SK-N-SH (cell line): Measurements from ENCODE around the gene DENND1A. TPM values are rescaled to one million over a fixed set of nuclear protein-coding genes. Genes with fewer than 3 reads are reported as not detected.

Experiments
- CTCF ChIA-PET: fragments of 300-600, 350-600 bp; formaldehyde crosslinking; extraction: SDS; loops from one replicate; lab custom pipeline; 2021; lab: Yijun Ruan, JAX
- POLR2A ChIA-PET: fragments of 350-600 bp; sonication (Branson Sonifier 250); formaldehyde crosslinking; extraction: SDS; loops from one replicate; lab custom pipeline; 2020; ENCODE audit warnings: antibody characterized with exemption, inconsistent platforms; lab: Yijun Ruan, JAX
- DNase-seq: peaks from one replicate; pipeline ENCODE4 v3.0.0; 2012
- H2AFZ ChIP-seq: fragments of 200-600 bp; sonication (generic); 2 replicates; pipeline ENCODE4 v1.8.1; 2016; ENCODE audit warnings: antibody characterized with exemption, mild to moderate bottlenecking, low read depth
- H3F3A ChIP-seq: fragments of 200-600 bp; sonication (generic); replicated peaks from 2 replicates; pipeline ENCODE3; 2016; ENCODE audit warnings: antibody characterized with exemption, mild to moderate bottlenecking; ENCODE audit not compliant: insufficient read depth
- H3K27ac ChIP-seq, 2 experiments: fragments of 200-500 bp in 1 of 2; fragments of 200-600 bp in 1 of 2; sonication (Bioruptor generic) in 1 of 2; sonication (generic), shearing (Covaris generic) in 1 of 2; 2 replicates each; pipeline versions ENCODE4 v1.5.1 to v1.6.1; 2014 to 2016; ENCODE audit warnings: low read depth in 2 of 2, inconsistent platforms in 1 of 2, low read length in 1 of 2, mild to moderate bottlenecking in 1 of 2, mixed read lengths in 1 of 2
- H3K27me3 ChIP-seq: fragments of 200-600 bp; sonication (generic), shearing (Covaris generic); 2 replicates; pipeline ENCODE4 v1.6.1; 2016; ENCODE audit warnings: mixed run types; ENCODE audit not compliant: insufficient read depth
- H3K36me3 ChIP-seq, 2 experiments: fragments of 200-500 bp in 1 of 2; fragments of 200-600 bp in 1 of 2; sonication (Bioruptor generic) in 1 of 2; sonication (generic) in 1 of 2; replicated peaks in 1 of 2; 2 replicates each; pipeline versions ENCODE3 to v1.5.1; 2014 to 2016; ENCODE audit warnings: low read length in 1 of 2, mild to moderate bottlenecking in 1 of 2; ENCODE audit not compliant: insufficient read depth in 2 of 2, control insufficient read depth in 1 of 2
- H3K4me1 ChIP-seq, 2 experiments: fragments of 200-500 bp in 1 of 2; fragments of 200-600 bp in 1 of 2; sonication (Bioruptor generic) in 1 of 2; sonication (generic), shearing (Covaris generic) in 1 of 2; 2 replicates each; pipeline versions ENCODE4 v1.5.1 to v1.6.1; 2014 to 2016; ENCODE audit warnings: low read depth in 1 of 2, low read length in 1 of 2, mixed run types in 1 of 2; ENCODE audit not compliant: insufficient read depth in 2 of 2, control insufficient read depth in 1 of 2
- H3K4me2 ChIP-seq: fragments of 200-600 bp; sonication (generic), shearing (Covaris generic); 2 replicates; pipeline ENCODE4 v1.6.1; 2017; ENCODE audit warnings: mixed run types
- H3K4me3 ChIP-seq, 2 experiments: fragments of 200-500 bp in 1 of 2; fragments of 200-600 bp in 1 of 2; sonication (Bioruptor generic) in 1 of 2; sonication (generic), shearing (Covaris generic) in 1 of 2; 2 replicates each; pipeline versions ENCODE4 v1.5.1 to v1.8.1; 2014 to 2016; ENCODE audit warnings: low read depth in 2 of 2, inconsistent platforms in 1 of 2, low read length in 1 of 2, mild to moderate bottlenecking in 1 of 2, mixed read lengths in 1 of 2, moderate library complexity in 1 of 2
- H3K79me2 ChIP-seq: fragments of 200-600 bp; sonication (generic); 2 replicates; pipeline ENCODE4 v1.8.1; 2017; ENCODE audit warnings: mild to moderate bottlenecking; ENCODE audit not compliant: insufficient read depth
- H3K9ac ChIP-seq: fragments of 200-600 bp; sonication (generic); 2 replicates; pipeline ENCODE4 v1.6.1; 2017; ENCODE audit warnings: mixed run types
- H3K9me2 ChIP-seq: fragments of 200-600 bp; sonication (generic); 2 replicates; pipeline ENCODE4 v1.6.1; 2017; ENCODE audit warnings: mixed run types
- H3K9me3 ChIP-seq: fragments of 200-600 bp; sonication (generic); 2 replicates; pipeline ENCODE4 v1.6.1; 2017; ENCODE audit warnings: mixed run types, mild to moderate bottlenecking, moderate library complexity
- H4K20me1 ChIP-seq: fragments of 200-600 bp; sonication (generic); 2 replicates; pipeline ENCODE4 v1.6.1; 2017; ENCODE audit warnings: mild to moderate bottlenecking, mixed run types; ENCODE audit not compliant: insufficient read depth
- CHD2 ChIP-seq: fragments of 150-350 bp; IDR thresholded peaks from 2 replicates; pipeline ENCODE4 v1.6.1; 2018; ENCODE audit warnings: low read length; ENCODE audit not compliant: partially characterized antibody
- FOXJ3 ChIP-seq: sonication (generic); formaldehyde crosslinking; IDR thresholded peaks from 2 replicates; pipeline ENCODE4 v1.5.1; 2020; ENCODE audit warnings: mild to moderate bottlenecking, missing genetic modification reagents
- GABPA ChIP-seq: IDR thresholded peaks from 2 replicates; pipeline ENCODE4 v1.4.0; 2012; ENCODE audit warnings: low read depth, mild to moderate bottlenecking
- GATA2 ChIP-seq: sonication (generic); formaldehyde crosslinking; IDR thresholded peaks from 2 replicates; pipeline ENCODE4 v1.5.0; 2020; ENCODE audit warnings: mild to moderate bottlenecking, missing genetic modification reagents
- MAX ChIP-seq: IDR thresholded peaks from 2 replicates; pipeline ENCODE4 v1.4.0; 2012; ENCODE audit warnings: low read depth
- MXI1 ChIP-seq: IDR thresholded peaks from 2 replicates; pipeline ENCODE4 v1.6.1; 2012; ENCODE audit warnings: mild to moderate bottlenecking, low read depth, low read length, improper control_type of control experiment
- POLR2AphosphoS5 ChIP-seq: IDR thresholded peaks from 2 replicates; pipeline ENCODE4 v1.6.1; 2012; ENCODE audit warnings: low read depth, low read length
- RAD21 ChIP-seq: IDR thresholded peaks from 2 replicates; pipeline ENCODE4 v1.6.1; 2012; ENCODE audit warnings: mild to moderate bottlenecking, low read length
- RFX5 ChIP-seq: IDR thresholded peaks from 2 replicates; pipeline ENCODE4 v1.6.1; 2012; ENCODE audit warnings: mild to moderate bottlenecking, improper control_type of control experiment, low read length
- RXRA ChIP-seq: IDR thresholded peaks from 2 replicates; pipeline ENCODE4 v1.4.0; 2012; ENCODE audit warnings: low read depth, mild to moderate bottlenecking, borderline replicate concordance
- SIN3A ChIP-seq: IDR thresholded peaks from 2 replicates; pipeline ENCODE4 v1.6.1; 2012; ENCODE audit warnings: low read depth, mild to moderate bottlenecking, low read length, moderate library complexity, borderline replicate concordance
- TAF1 ChIP-seq: IDR thresholded peaks from 2 replicates; pipeline ENCODE4 v1.6.1; 2012; ENCODE audit warnings: low read depth, mild to moderate bottlenecking, low read length, moderate library complexity, borderline replicate concordance
- TCF12 ChIP-seq: IDR thresholded peaks from 2 replicates; pipeline ENCODE4 v1.4.0; 2012
- USF2 ChIP-seq: fragments of 150-350 bp; IDR thresholded peaks from 2 replicates; pipeline ENCODE4 v1.6.1; 2017; ENCODE audit warnings: antibody characterized with exemption, low read length, low read depth, borderline replicate concordance
- YY1 ChIP-seq: IDR thresholded peaks from 2 replicates; pipeline ENCODE4 v1.4.0; 2012; ENCODE audit warnings: low read depth, mild to moderate bottlenecking
- WGBS: methylation state at CpG from one replicate; pipeline ENCODE4 v1.1.6; 2017; ENCODE audit warnings: low lambda C conversion rate; 5-methylcytosine and 5-hydroxymethylcytosine counted together
- polyA plus RNA-seq, 3 experiments: library from polyadenylated mRNA; depleted of rRNA; stranded (reverse); fragments of >200 nt; gene quantifications; 2 replicates each; pipeline ENCODE4 v1.2.3, GENCODE V29; 2012
- TF ChIP-seq, protein P1 (sequence below): IDR thresholded peaks from 2 replicates; pipeline ENCODE4; 2012
- TF ChIP-seq, protein P2 (sequence below): fragments of 200-600 bp; sonication (generic); IDR thresholded peaks from 2 replicates; pipeline ENCODE4 v1.6.1; 2017; ENCODE audit warnings: antibody characterized with exemption, mild to moderate bottlenecking, moderate library complexity
- TF ChIP-seq, protein P3 (sequence below): fragments of 150-350 bp; IDR thresholded peaks from 2 replicates; pipeline ENCODE4 v1.6.1; 2016; ENCODE audit warnings: mild to moderate bottlenecking, low read depth, low read length
- TF ChIP-seq, protein P4 (sequence below): IDR thresholded peaks from 2 replicates; pipeline ENCODE4 v1.4.0; 2012; ENCODE audit warnings: low read depth, borderline replicate concordance

Gene DENND1A
- polyA plus RNA-seq, 1 of the 3 experiments (the other 2 are of a cell fraction): 25.4 TPM

GRCh38 chr9:123552530-123552929, 377.4 kb downstream of the DENND1A start:
- CTCF ChIA-PET: interaction anchor here (1.1 to 1.8 kb wide), 3 partner anchors 9 to 488 kb away, joined by 4 to 6 read pairs (median 5); no protein-coding TSS in a partner anchor
- Histone ChIP-seq H3K27me3 (no peaks in the 10 kb centered on the region), H3K9me2 (no peaks in the 10 kb centered on the region), H3K36me3 (peaks cover 0 to 16% of the 10 kb centered on the region in 2 experiments), H3F3A (no peaks in the 10 kb centered on the region), H3K4me3 (no peak overlapping the region), H2AFZ (no peak overlapping the region), H3K4me1 (peaks cover 0 to 4% of the 10 kb centered on the region in 2 experiments; a peak in 1 of 4 replicates), H3K79me2 (no peaks in the 10 kb centered on the region), H3K9ac (no peak overlapping the region), H3K9me3 (no peaks in the 10 kb centered on the region), H4K20me1 (no peaks in the 10 kb centered on the region), H3K27ac (no peak overlapping the region), H3K4me2 (no peak overlapping the region)
- TF ChIP-seq TAF1 (no peak), GABPA (no peak), RAD21 (no peak), TCF12 (no peak), RFX5 (no peak)
- TF ChIP-seq, protein P1, sequence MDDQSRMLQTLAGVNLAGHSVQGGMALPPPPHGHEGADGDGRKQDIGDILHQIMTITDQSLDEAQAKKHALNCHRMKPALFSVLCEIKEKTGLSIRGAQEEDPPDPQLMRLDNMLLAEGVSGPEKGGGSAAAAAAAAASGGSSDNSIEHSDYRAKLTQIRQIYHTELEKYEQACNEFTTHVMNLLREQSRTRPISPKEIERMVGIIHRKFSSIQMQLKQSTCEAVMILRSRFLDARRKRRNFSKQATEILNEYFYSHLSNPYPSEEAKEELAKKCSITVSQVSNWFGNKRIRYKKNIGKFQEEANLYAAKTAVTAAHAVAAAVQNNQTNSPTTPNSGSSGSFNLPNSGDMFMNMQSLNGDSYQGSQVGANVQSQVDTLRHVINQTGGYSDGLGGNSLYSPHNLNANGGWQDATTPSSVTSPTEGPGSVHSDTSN: no peak
- WGBS: 100% methylated on average over 3 of the region's 5 CpGs
- POLR2A ChIA-PET: no interaction called here
- no peak for DNase-seq

DNA sequence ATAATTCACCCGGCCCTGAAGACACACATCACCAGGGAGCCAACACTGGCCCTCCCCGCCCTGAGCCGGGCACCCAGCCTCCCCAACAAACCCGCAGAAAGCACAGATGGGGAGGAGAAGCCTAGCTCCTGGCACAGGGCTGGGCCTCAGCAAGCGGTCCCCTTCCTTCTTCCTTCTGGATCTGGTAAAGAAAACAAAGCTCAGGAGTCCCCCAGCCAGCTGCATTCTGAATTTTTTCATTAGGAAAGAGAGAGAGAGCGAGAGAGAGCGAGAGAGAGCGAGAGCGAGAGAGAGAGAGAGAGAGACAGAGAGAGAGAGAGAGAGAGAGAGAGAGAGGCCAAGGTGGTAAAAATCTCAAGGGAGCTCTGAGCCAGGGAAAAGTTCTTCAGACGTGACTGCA, 378.2 kb downstream of the DENND1A start:
- Histone ChIP-seq H3K9me3 (no peaks in the 10 kb centered on the region), H3F3A (no peaks in the 10 kb centered on the region), H3K9me2 (no peaks in the 10 kb centered on the region), H3K4me3 (no peak overlapping the region), H3K9ac (no peak overlapping the region), H3K27me3 (no peaks in the 10 kb centered on the region), H3K36me3 (peaks cover 0 to 11% of the 10 kb centered on the region in 2 experiments), H4K20me1 (no peaks in the 10 kb centered on the region), H3K79me2 (no peaks in the 10 kb centered on the region), H3K27ac (no peak overlapping the region), H3K4me2 (no peak overlapping the region), H2AFZ (no peak overlapping the region), H3K4me1 (peaks cover 0 to 4% of the 10 kb centered on the region in 2 experiments; a peak in 1 of 4 replicates)
- POLR2A ChIA-PET: interaction anchor here (0.5 kb wide), 1 partner anchor 76 kb away, joined by 3 read pairs; no protein-coding TSS in a partner anchor
- CTCF ChIA-PET: interaction anchor here (1.1 to 1.8 kb wide), 3 partner anchors 9 to 489 kb away, joined by 4 to 6 read pairs (median 5); no protein-coding TSS in a partner anchor
- 91% methylated on average over 7 of the region's 10 CpGs for WGBS
- no peak for DNase-seq
- TF ChIP-seq, protein P2, sequence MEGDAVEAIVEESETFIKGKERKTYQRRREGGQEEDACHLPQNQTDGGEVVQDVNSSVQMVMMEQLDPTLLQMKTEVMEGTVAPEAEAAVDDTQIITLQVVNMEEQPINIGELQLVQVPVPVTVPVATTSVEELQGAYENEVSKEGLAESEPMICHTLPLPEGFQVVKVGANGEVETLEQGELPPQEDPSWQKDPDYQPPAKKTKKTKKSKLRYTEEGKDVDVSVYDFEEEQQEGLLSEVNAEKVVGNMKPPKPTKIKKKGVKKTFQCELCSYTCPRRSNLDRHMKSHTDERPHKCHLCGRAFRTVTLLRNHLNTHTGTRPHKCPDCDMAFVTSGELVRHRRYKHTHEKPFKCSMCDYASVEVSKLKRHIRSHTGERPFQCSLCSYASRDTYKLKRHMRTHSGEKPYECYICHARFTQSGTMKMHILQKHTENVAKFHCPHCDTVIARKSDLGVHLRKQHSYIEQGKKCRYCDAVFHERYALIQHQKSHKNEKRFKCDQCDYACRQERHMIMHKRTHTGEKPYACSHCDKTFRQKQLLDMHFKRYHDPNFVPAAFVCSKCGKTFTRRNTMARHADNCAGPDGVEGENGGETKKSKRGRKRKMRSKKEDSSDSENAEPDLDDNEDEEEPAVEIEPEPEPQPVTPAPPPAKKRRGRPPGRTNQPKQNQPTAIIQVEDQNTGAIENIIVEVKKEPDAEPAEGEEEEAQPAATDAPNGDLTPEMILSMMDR: no peak
- TF ChIP-seq, protein P3, sequence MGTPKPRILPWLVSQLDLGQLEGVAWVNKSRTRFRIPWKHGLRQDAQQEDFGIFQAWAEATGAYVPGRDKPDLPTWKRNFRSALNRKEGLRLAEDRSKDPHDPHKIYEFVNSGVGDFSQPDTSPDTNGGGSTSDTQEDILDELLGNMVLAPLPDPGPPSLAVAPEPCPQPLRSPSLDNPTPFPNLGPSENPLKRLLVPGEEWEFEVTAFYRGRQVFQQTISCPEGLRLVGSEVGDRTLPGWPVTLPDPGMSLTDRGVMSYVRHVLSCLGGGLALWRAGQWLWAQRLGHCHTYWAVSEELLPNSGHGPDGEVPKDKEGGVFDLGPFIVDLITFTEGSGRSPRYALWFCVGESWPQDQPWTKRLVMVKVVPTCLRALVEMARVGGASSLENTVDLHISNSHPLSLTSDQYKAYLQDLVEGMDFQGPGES: no peak
- TF ChIP-seq, protein P1: no peak
- TF ChIP-seq TCF12 (no peak), POLR2AphosphoS5 (no peak), CHD2 (no peak), SIN3A (no peak), RAD21 (no peak), FOXJ3 (CRISPR knock-in tag) (no peak), MAX (no peak), USF2 (no peak), RXRA (no peak), GATA2 (no peak), MXI1 (no peak), YY1 (no peak)
- TF ChIP-seq, protein P4, sequence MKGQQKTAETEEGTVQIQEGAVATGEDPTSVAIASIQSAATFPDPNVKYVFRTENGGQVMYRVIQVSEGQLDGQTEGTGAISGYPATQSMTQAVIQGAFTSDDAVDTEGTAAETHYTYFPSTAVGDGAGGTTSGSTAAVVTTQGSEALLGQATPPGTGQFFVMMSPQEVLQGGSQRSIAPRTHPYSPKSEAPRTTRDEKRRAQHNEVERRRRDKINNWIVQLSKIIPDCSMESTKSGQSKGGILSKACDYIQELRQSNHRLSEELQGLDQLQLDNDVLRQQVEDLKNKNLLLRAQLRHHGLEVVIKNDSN: no peak
